GM12878 (cell line): ENCODE results near the gene HMGCLL1. TPM values are rescaled to one million over a fixed set of nuclear protein-coding genes. Genes with fewer than 3 reads are reported as not detected.

Source experiments
- ATAC-seq: fragments of 200-7000 bp; cut with Tn5 transposase; 3 replicates; pipeline ENCODE4 v1.9.1; 2020; ENCODE audit warnings: mild to moderate bottlenecking, moderate library complexity
- BruUV-seq: library from RNA; stranded (reverse); fragments of 400-500 nt; replicated peaks from 2 replicates; lab custom pipeline; 2021; lab: Mats Ljungman, UMichigan
- CTCF ChIA-PET: fragments of 300-600 bp; sonication (Branson Sonifier 250); formaldehyde crosslinking; extraction: SDS; loops from one replicate; lab custom pipeline; 2021; ENCODE audit warnings: inconsistent platforms; lab: Yijun Ruan, JAX
- POLR2A ChIA-PET: fragments of 350-600 bp; formaldehyde crosslinking; extraction: SDS; loops from one replicate; lab custom pipeline; 2021; ENCODE audit warnings: inconsistent platforms; lab: Charles Lee
- RAD21 ChIA-PET: fragments of 300-600 bp; sonication (Branson Sonifier 250); formaldehyde crosslinking; loops from one replicate; lab custom pipeline; 2023; ENCODE audit warnings: antibody characterized with exemption; ENCODE audit not compliant: unreplicated experiment; lab: Charles Lee
- SMC1A ChIA-PET: fragments of 300-600 bp; sonication (Branson Sonifier 250); formaldehyde crosslinking; loops from one replicate; lab custom pipeline; 2023; ENCODE audit not compliant: unreplicated experiment, uncharacterized antibody; lab: Charles Lee
- DNase-seq: peaks from one replicate; pipeline ENCODE4 v3.0.0-alpha.2; 2011; ENCODE audit warnings: low read depth, low spot score
- FAIRE-seq: peaks from 3 replicates; lab custom pipeline; 2011; peaks lifted over from hg19 to GRCh38; lab: Jason Lieb, UNC
- H2AFZ ChIP-seq: 2 replicates; pipeline ENCODE4 v1.6.0; 2011; ENCODE audit warnings: low read depth, low read length, control low read depth; ENCODE audit not compliant: control insufficient read depth
- H3K27ac ChIP-seq: 2 replicates; pipeline ENCODE4 v1.5.1; 2011; ENCODE audit warnings: control low read depth; ENCODE audit not compliant: control insufficient read depth, insufficient read depth
- H3K27me3 ChIP-seq, 2 experiments: replicated peaks in 1 of 2; 2 replicates each; pipeline versions ENCODE4 v1.6.0 to v1.6.1; 2011; ENCODE audit warnings: low read length in 1 of 2; ENCODE audit not compliant: control insufficient read depth in 2 of 2, insufficient read depth in 2 of 2
- H3K36me3 ChIP-seq, 2 experiments: 2 replicates each; pipeline ENCODE4 v1.5.1; 2011; ENCODE audit warnings: low read length in 1 of 2; ENCODE audit not compliant: control insufficient read depth in 2 of 2, insufficient read depth in 2 of 2
- H3K4me1 ChIP-seq: 2 replicates; pipeline ENCODE4 v1.6.1; 2011; ENCODE audit warnings: mild to moderate bottlenecking, low read length, moderate library complexity, mixed read lengths; ENCODE audit not compliant: control insufficient read depth, insufficient read depth
- H3K4me2 ChIP-seq: 2 replicates; pipeline ENCODE4 v1.6.0; 2011; ENCODE audit warnings: control low read depth; ENCODE audit not compliant: control insufficient read depth, insufficient read depth
- H3K4me3 ChIP-seq: fragments of 200-600 bp; sonication (generic); 2 replicates; pipeline ENCODE4 v1.5.1; 2016
- H3K79me2 ChIP-seq: 2 replicates; pipeline ENCODE4 v1.6.0; 2011; ENCODE audit warnings: low read length; ENCODE audit not compliant: control insufficient read depth, insufficient read depth
- H3K9ac ChIP-seq: 2 replicates; pipeline ENCODE4 v1.8.0; 2011; ENCODE audit warnings: low read length, control low read depth, mixed read lengths; ENCODE audit not compliant: control insufficient read depth, insufficient read depth
- H3K9me3 ChIP-seq: replicated peaks from 3 replicates; pipeline ENCODE4 v1.5.1; 2011; ENCODE audit warnings: mild to moderate bottlenecking, low read length; ENCODE audit not compliant: control insufficient read depth, insufficient read depth
- H4K20me1 ChIP-seq: 2 replicates; pipeline ENCODE4 v1.6.0; 2011; ENCODE audit not compliant: control insufficient read depth, insufficient read depth
- CEBPB ChIP-seq, 2 experiments: fragments of 150-350 bp in 1 of 2; IDR thresholded peaks; 2 replicates each; pipeline ENCODE4 v1.6.1; 2012 to 2014; ENCODE audit warnings: low read depth in 2 of 2, low read length in 2 of 2, borderline replicate concordance in 1 of 2, inconsistent platforms in 1 of 2
- E4F1 ChIP-seq: fragments of 450-650 bp; IDR thresholded peaks from 2 replicates; pipeline ENCODE4 v1.6.1; 2018; ENCODE audit warnings: borderline replicate concordance, mild to moderate bottlenecking; ENCODE audit not compliant: partially characterized antibody
- EED ChIP-seq: sonication (generic); IDR thresholded peaks from 2 replicates; pipeline ENCODE4 v1.6.1; 2016; ENCODE audit warnings: antibody characterized with exemption, low read depth
- ESRRA ChIP-seq: IDR thresholded peaks from 2 replicates; pipeline ENCODE4 v1.6.1; 2012; ENCODE audit warnings: mild to moderate bottlenecking, low read length, improper control_type of control experiment
- FOXM1 ChIP-seq: IDR thresholded peaks from 2 replicates; pipeline ENCODE4 v1.6.1; 2012; ENCODE audit warnings: low read depth, mild to moderate bottlenecking, inconsistent platforms, low read length, moderate library complexity
- IKZF1 ChIP-seq: fragments of 450-650 bp; conservative IDR thresholded peaks from 2 replicates; pipeline ENCODE4 v1.6.1; 2017; ENCODE audit warnings: antibody characterized with exemption, mild to moderate bottlenecking
- KAT2A ChIP-seq: conservative IDR thresholded peaks from 2 replicates; pipeline ENCODE4 v1.6.1; 2011; ENCODE audit warnings: low read depth, low read length; ENCODE audit not compliant: control insufficient read depth
- MAX ChIP-seq: IDR thresholded peaks from 2 replicates; pipeline ENCODE4 v1.6.1; 2012; ENCODE audit warnings: low read depth, low read length, improper control_type of control experiment
- MEF2A ChIP-seq: IDR thresholded peaks from 2 replicates; pipeline ENCODE4 v1.6.1; 2011; ENCODE audit warnings: low read depth, mild to moderate bottlenecking, low read length, moderate library complexity; ENCODE audit not compliant: insufficient read depth
- MEF2B ChIP-seq: fragments of 450-650 bp; IDR thresholded peaks from 2 replicates; pipeline ENCODE4 v1.6.1; 2018; ENCODE audit warnings: mild to moderate bottlenecking, moderate library complexity; ENCODE audit not compliant: partially characterized antibody, poor library complexity, severe bottlenecking
- MTA2 ChIP-seq: fragments of 450-650 bp; IDR thresholded peaks from 2 replicates; pipeline ENCODE4 v1.6.1; 2016; ENCODE audit warnings: low read depth, mild to moderate bottlenecking, moderate library complexity
- NR2C1 ChIP-seq: fragments of 450-650 bp; IDR thresholded peaks from 2 replicates; pipeline ENCODE4 v1.6.1; 2017; ENCODE audit warnings: antibody characterized with exemption, mild to moderate bottlenecking, moderate library complexity
- NRF1 ChIP-seq: conservative IDR thresholded peaks from 2 replicates; pipeline ENCODE4 v1.6.1; 2011; ENCODE audit warnings: mild to moderate bottlenecking, low read depth, low read length, improper control_type of control experiment
- PAX5 ChIP-seq: IDR thresholded peaks from 2 replicates; pipeline ENCODE4 v1.6.1; 2011; ENCODE audit warnings: low read depth, low read length, borderline replicate concordance
- STAT1 ChIP-seq: fragments of 450-650 bp; conservative IDR thresholded peaks from 2 replicates; pipeline ENCODE4 v1.6.1; 2014; ENCODE audit warnings: antibody characterized with exemption, mild to moderate bottlenecking
- SUPT20H ChIP-seq: IDR thresholded peaks from 2 replicates; pipeline ENCODE4 v1.6.1; 2011; ENCODE audit warnings: low read depth, mild to moderate bottlenecking, low read length, moderate library complexity, borderline replicate concordance; ENCODE audit not compliant: control insufficient read depth
- YY1 ChIP-seq: IDR thresholded peaks from 2 replicates; pipeline ENCODE4 v1.6.1; 2011; ENCODE audit warnings: low read depth, mild to moderate bottlenecking, low read length
- ZBTB11 ChIP-seq: fragments of 450-650 bp; formaldehyde crosslinking; IDR thresholded peaks from 2 replicates; pipeline ENCODE4 v1.5.0; 2022; ENCODE audit warnings: mild to moderate bottlenecking, missing genetic modification characterization
- ZNF217 ChIP-seq: fragments of 450-650 bp; IDR thresholded peaks from 2 replicates; pipeline ENCODE4 v1.6.1; 2017; ENCODE audit warnings: antibody characterized with exemption, mild to moderate bottlenecking
- WGBS: methylation state at CpG from one replicate; pipeline ENCODE4 v1.1.6; 2016; ENCODE audit warnings: low lambda C conversion rate; ENCODE audit not compliant: insufficient replicate concordance, insufficient coverage; ENCODE audit errors: missing lambda C conversion rate; 5-methylcytosine and 5-hydroxymethylcytosine counted together
- in situ Hi-C: fragments of 300-500 bp; cut with MboI; formaldehyde crosslinking; loops from 9 replicates; pipeline ENCODE4 v1.14.3; 2018; ENCODE audit warnings: mixed read lengths
- intact Hi-C: fragments of 100-400 bp; cut with micrococcal nuclease; formaldehyde crosslinking; loops from one replicate; pipeline ENCODE4 v1.14.2; 2022; ENCODE audit not compliant: unreplicated experiment
- polyA plus RNA-seq, 11 experiments: library from polyadenylated mRNA; depleted of rRNA in 4 of 11; unstranded in 6 of 11; stranded (reverse) in 5 of 11; fragments of >200 nt; fragmentation: Nextera tagmentation in 4 of 11; fragmentation: Illumina TruSeq in 1 of 11; extraction: Ambion mirVana in 4 of 11; extraction: Trizol in 1 of 11; gene quantifications; 1 replicate in 1 of 11; 2 replicates in 10 of 11; pipeline versions ENCODE4 v1.2.1 to v1.2.3, GENCODE V29; 2011 to 2016; ENCODE audit warnings: inconsistent platforms in 2 of 11, missing spikeins in 2 of 11, low read depth in 1 of 11
- total RNA-seq, 4 experiments: library from RNA; depleted of rRNA in 3 of 4; stranded (reverse); fragments of >200 nt in 3 of 4; fragmentation: Illumina TruSeq in 1 of 4; extraction: Trizol in 1 of 4; gene quantifications; 2 replicates each; pipeline versions ENCODE4 v1.2.1 to v1.2.3, GENCODE V29; 2013 to 2021

Gene HMGCLL1
- total and polyA plus RNA-seq, 10 of the 15 experiments (the other 5 are each of a cell fraction or from before 2014, with no cell fraction given) = not detected

DNA sequence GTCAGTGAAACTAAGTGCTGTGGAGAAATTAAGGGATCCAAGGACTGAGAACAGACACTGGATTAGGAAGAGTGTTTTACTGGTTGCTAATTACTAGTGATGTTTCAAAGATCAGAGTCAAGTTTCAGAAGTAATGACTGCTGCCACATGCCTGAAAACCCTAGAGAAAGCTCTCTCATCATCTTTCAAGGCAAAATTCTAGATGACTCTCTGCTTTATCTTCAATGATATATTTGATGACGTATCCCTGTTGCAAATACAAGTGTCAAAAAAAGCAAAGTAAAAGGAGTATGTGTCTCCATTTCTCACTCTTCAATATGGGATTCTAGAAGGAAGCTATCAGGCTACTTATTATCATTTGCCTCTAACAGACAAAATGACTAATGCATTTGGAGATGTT is 38.0 kb downstream of the HMGCLL1 start (continued):
- TF ChIP-seq E4F1 (no peak), YY1 (no peak), MAX (no peak), CEBPB (IDR thresholded peaks at IDR 0.05; ENCODE audit: borderline replicate concordance in 1 of 2, low read depth in 2 of 2, low read length in 2 of 2) (no peak), MEF2A (no peak), STAT1 (no peak), IKZF1 (no peak), ESRRA (no peak), PAX5 (no peak)

DNA sequence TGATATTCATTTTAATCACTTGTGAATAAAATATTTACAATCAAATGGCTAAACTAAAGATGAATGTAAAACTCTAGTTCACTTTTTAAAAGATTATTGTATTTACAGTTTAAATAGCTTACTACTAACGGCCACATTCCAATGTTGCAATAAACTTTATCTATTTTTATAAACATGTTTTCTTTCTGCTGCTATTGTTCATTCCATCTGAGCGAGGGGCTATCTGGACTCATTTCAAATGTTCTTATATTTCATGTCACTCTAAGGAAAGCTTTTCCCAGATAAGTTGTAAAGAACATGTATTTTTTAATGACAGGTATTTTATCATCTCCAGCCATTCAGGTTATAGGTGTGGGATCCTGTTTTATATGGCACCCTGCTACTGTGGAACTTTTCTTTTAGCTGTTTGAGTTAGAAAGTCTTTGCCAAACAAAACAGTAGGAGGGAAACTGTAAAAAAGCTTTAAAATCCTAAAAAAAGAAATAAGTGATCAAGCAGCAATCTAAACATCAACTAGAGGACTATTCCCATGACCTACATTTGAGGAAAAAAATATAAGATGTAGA is 42.5 kb downstream of the HMGCLL1 start:
- DNase-seq (no peak), FAIRE-seq (no peak), ATAC-seq (no peak)
- Histone ChIP-seq H3K27ac (no peak overlapping the region), H3K4me1 (no peaks in the 10 kb centered on the region), H3K36me3 (no peaks in the 10 kb centered on the region), H3K4me2 (no peak overlapping the region), H3K27me3 (no peaks in the 10 kb centered on the region), H4K20me1 (no peaks in the 10 kb centered on the region), H3K9ac (no peak overlapping the region), H2AFZ (no peak overlapping the region), H3K4me3 (no peak overlapping the region), H3K79me2 (no peaks in the 10 kb centered on the region), H3K9me3 (no peaks in the 10 kb centered on the region)
- in situ Hi-C loops (no loop called here), intact Hi-C loops (loop anchor here (10.0 kb wide), 1 partner anchor 262 kb away; no protein-coding TSS in a partner anchor)
- no TSS peak for BruUV-seq
- ChIA-PET SMC1A (interaction anchor here (0.8 to 1.2 kb wide), 3 partner anchors 9 to 779 kb away, joined by 3 to 4 read pairs (median 3); no protein-coding TSS in a partner anchor), POLR2A (no interaction called here), CTCF (interaction anchor here (1.1 to 1.2 kb wide), 2 partner anchors 8 to 21 kb away, joined by 3 to 4 read pairs; no protein-coding TSS in a partner anchor), RAD21 (no interaction called here)
- WGBS = 0% methylated on average over 2 of the region's 2 CpGs
- TF ChIP-seq FOXM1 (no peak), MEF2B (no peak), KAT2A (no peak), NRF1 (no peak), MTA2 (no peak), ZNF217 (no peak), ZBTB11 (no peak), SUPT20H (no peak), NR2C1 (no peak), EED (no peak)
